HL-60/S4 (cell line): Measurements from ENCODE around the gene CHST12.
"Not testable (repeated sequence)": the region's sequence is repeated elsewhere in the genome, so short reads cannot be mapped to it uniquely, and the experiment has no call there.

ENCODE experiments used
- in situ Hi-C: fragments of 300-500 bp; cut with MboI; formaldehyde crosslinking; loops from 2 replicates; pipeline ENCODE4 v1.14.3; 2022; ENCODE audit warnings: low sequenced_read_pairs

Gene CHST12

GRCh38 chr7:2452643-2453270 lies 49.3 kb downstream of the CHST12 start:
- in situ Hi-C loops = no loop called here

GRCh38 chr7:2453849-2454248 lies 50.4 kb downstream of the CHST12 start:
- in situ Hi-C loops = not testable (repeated sequence)

GRCh38 chr7:2459674-2460073 lies 56.3 kb downstream of the CHST12 start:
- in situ Hi-C loops = no loop called here

GRCh38 chr7:2460188-2460587 lies 56.8 kb downstream of the CHST12 start:
- in situ Hi-C loops = no loop called here

GRCh38 chr7:2460641-2461040 lies 57.2 kb downstream of the CHST12 start:
- in situ Hi-C loops = no loop called here

GRCh38 chr7:2461268-2462026 lies 58.0 kb downstream of the CHST12 start:
- in situ Hi-C loops = no loop called here

GRCh38 chr7:2462731-2463130 lies 59.3 kb downstream of the CHST12 start:
- in situ Hi-C loops = no loop called here

- in situ Hi-C loops = no loop called here
Observed at GRCh38 chr7:2465928-2466327, 62.5 kb downstream of the CHST12 start.

GRCh38 chr7:2466675-2467074 lies 63.3 kb downstream of the CHST12 start:
- in situ Hi-C loops = no loop called here

GRCh38 chr7:2468227-2468626 lies 64.8 kb downstream of the CHST12 start:
- in situ Hi-C loops = no loop called here

- in situ Hi-C loops = not testable (repeated sequence)
Observed at GRCh38 chr7:2469460-2470203, 66.2 kb downstream of the CHST12 start.

GRCh38 chr7:2470204-2471021 lies 67.0 kb downstream of the CHST12 start:
- in situ Hi-C loops = no loop called here

GRCh38 chr7:2471022-2471329 lies 67.6 kb downstream of the CHST12 start:
- in situ Hi-C loops = no loop called here

GRCh38 chr7:2471396-2471795 lies 68.0 kb downstream of the CHST12 start:
- in situ Hi-C loops = no loop called here

GRCh38 chr7:2472739-2473138 lies 69.3 kb downstream of the CHST12 start:
- in situ Hi-C loops = no loop called here

GRCh38 chr7:2473496-2474180 lies 70.2 kb downstream of the CHST12 start:
- in situ Hi-C loops = no loop called here

GRCh38 chr7:2474224-2474623 lies 70.8 kb downstream of the CHST12 start:
- in situ Hi-C loops = no loop called here

- in situ Hi-C loops = no loop called here
Observed at GRCh38 chr7:2474813-2475677, 71.6 kb downstream of the CHST12 start.

- in situ Hi-C loops = no loop called here
Observed at GRCh38 chr7:2475678-2476015, 72.2 kb downstream of the CHST12 start.

- in situ Hi-C loops = no loop called here
Observed at GRCh38 chr7:2476298-2476697, 72.9 kb downstream of the CHST12 start, which contains the start of gene GRIFIN. Gene GRIFIN, minus strand, starts transcription at chr7:2476398. Its CDS starts 15 bp downstream, at chr7:2476383.
